CD14-positive monocyte (primary cell): ENCODE results near the gene IRAG1. TPM values are rescaled to one million over a fixed set of nuclear protein-coding genes. Genes with fewer than 3 reads are reported as not detected.

ENCODE experiments used
- DNase-seq, 3 donors: peaks; one replicate each; pipeline ENCODE4 v3.0.0-alpha.2; 2011 to 2022
- H2AFZ ChIP-seq: 2 replicates; pipeline ENCODE4 v1.6.0; 2012; ENCODE audit warnings: mild to moderate bottlenecking, low read depth, low read length, inconsistent platforms; ENCODE audit not compliant: insufficient read depth, poor library complexity, severe bottlenecking
- H3K27ac ChIP-seq, 2 donors: 1 replicate in 1 of 2; 2 replicates in 1 of 2; pipeline ENCODE4 v1.5.1; 2012 to 2013; ENCODE audit warnings: low read length in 2 of 2, control low read depth in 1 of 2, inconsistent platforms in 1 of 2, low read depth in 1 of 2, mild to moderate bottlenecking in 1 of 2
- H3K27me3 ChIP-seq, 2 donors: one replicate each; pipeline versions ENCODE4 v1.6.0 to v1.6.1; 2011 to 2013; ENCODE audit warnings: low read length in 2 of 2; ENCODE audit not compliant: control insufficient read depth in 2 of 2, insufficient read depth in 2 of 2
- H3K36me3 ChIP-seq, 2 donors: replicated peaks in 1 of 2; 1 replicate in 1 of 2; 2 replicates in 1 of 2; pipeline versions ENCODE4 v1.5.1 to v1.6.1; 2012 to 2013; ENCODE audit warnings: low read length in 2 of 2, control low read depth in 1 of 2, inconsistent platforms in 1 of 2, mild to moderate bottlenecking in 1 of 2; ENCODE audit not compliant: insufficient read depth in 2 of 2, control insufficient read depth in 1 of 2
- H3K4me1 ChIP-seq, 2 donors: 1 replicate in 1 of 2; 2 replicates in 1 of 2; pipeline versions ENCODE4 v1.5.1 to v1.6.1; 2012 to 2013; ENCODE audit warnings: low read length in 2 of 2, control low read depth in 1 of 2, inconsistent platforms in 1 of 2, mild to moderate bottlenecking in 1 of 2, moderate library complexity in 1 of 2; ENCODE audit not compliant: insufficient read depth in 2 of 2, control insufficient read depth in 1 of 2
- H3K4me2 ChIP-seq: replicated peaks from 2 replicates; pipeline ENCODE3; 2012; ENCODE audit warnings: low read length, moderate library complexity, mild to moderate bottlenecking; ENCODE audit not compliant: poor library complexity, severe bottlenecking; ENCODE audit errors: extremely low read depth
- H3K4me3 ChIP-seq, 3 experiments: fragments of 200-600 bp in 1 of 3; sonication (generic) in 1 of 3; replicated peaks in 1 of 3; 1 replicate in 2 of 3; 2 replicates in 1 of 3; pipeline ENCODE4 v1.5.1; 2011 to 2013; ENCODE audit warnings: low read length in 3 of 3, mild to moderate bottlenecking in 3 of 3, control low read depth in 2 of 3, low read depth in 2 of 3, inconsistent platforms in 1 of 3, moderate library complexity in 1 of 3
- H3K79me2 ChIP-seq: 2 replicates; pipeline ENCODE4 v1.6.0; 2012; ENCODE audit warnings: mild to moderate bottlenecking, control low read depth, inconsistent platforms, low read length, moderate library complexity; ENCODE audit not compliant: insufficient read depth
- H3K9ac ChIP-seq: 2 replicates; pipeline ENCODE4 v1.6.0; 2017; ENCODE audit warnings: low read length, mild to moderate bottlenecking; ENCODE audit not compliant: insufficient read depth, poor library complexity, severe bottlenecking
- H3K9me3 ChIP-seq, 2 donors: replicated peaks in 1 of 2; 1 replicate in 1 of 2; 2 replicates in 1 of 2; pipeline versions ENCODE4 v1.5.1 to v1.6.1; 2012 to 2013; ENCODE audit warnings: low read length in 2 of 2, control low read depth in 1 of 2; ENCODE audit not compliant: control insufficient read depth in 1 of 2, insufficient read depth in 1 of 2
- H4K20me1 ChIP-seq: 2 replicates; pipeline ENCODE4 v1.6.0; 2012; ENCODE audit warnings: mild to moderate bottlenecking, low read length, control low read depth, moderate library complexity; ENCODE audit not compliant: insufficient read depth
- H3K27ac Mint-ChIP-seq, 7 donors: one replicate each; pipeline ENCODE4 v1.8.0; 2020; ENCODE audit warnings: mild to moderate bottlenecking in 7 of 7, mixed read lengths in 7 of 7, moderate library complexity in 6 of 7, inconsistent platforms in 2 of 7
- H3K27me3 Mint-ChIP-seq, 3 donors: one replicate each; pipeline ENCODE4 v1.8.0; 2021 to 2022; ENCODE audit warnings: low read depth in 3 of 3, mild to moderate bottlenecking in 3 of 3, mixed read lengths in 3 of 3, moderate library complexity in 3 of 3, inconsistent platforms in 1 of 3
- H3K36me3 Mint-ChIP-seq, 2 donors: one replicate each; pipeline ENCODE4 v1.8.0; 2020; ENCODE audit warnings: mixed read lengths in 2 of 2, inconsistent platforms in 1 of 2, mild to moderate bottlenecking in 1 of 2
- H3K4me1 Mint-ChIP-seq: one replicate; pipeline ENCODE4 v1.8.0; 2020; ENCODE audit warnings: mild to moderate bottlenecking, mixed read lengths
- H3K4me3 Mint-ChIP-seq, 2 donors: one replicate each; pipeline ENCODE4 v1.8.0; 2020; ENCODE audit warnings: mild to moderate bottlenecking in 2 of 2, mixed read lengths in 2 of 2, moderate library complexity in 1 of 2
- H3K9me3 Mint-ChIP-seq, 7 donors: one replicate each; pipeline ENCODE4 v1.8.0; 2020 to 2022; ENCODE audit warnings: mixed read lengths in 7 of 7, mild to moderate bottlenecking in 6 of 7, moderate library complexity in 6 of 7, inconsistent platforms in 2 of 7
- WGBS: methylation state at CpG from one replicate; pipeline ENCODE4 v1.1.5; 2013; ENCODE audit warnings: missing lambda C conversion rate; ENCODE audit not compliant: insufficient coverage; 5-methylcytosine and 5-hydroxymethylcytosine counted together
- intact Hi-C, 2 donors: fragments of 100-400 bp; cut with micrococcal nuclease; formaldehyde crosslinking; loops; one replicate each; pipeline versions ENCODE4 v1.15.0 to v1.15.1; 2023
- polyA plus RNA-seq, 3 donors: library from polyadenylated mRNA; depleted of rRNA in 1 of 3; unstranded in 2 of 3; stranded (reverse) in 1 of 3; fragments of 300-500 nt in 2 of 3; fragments of >200 nt in 1 of 3; fragmentation: Illumina TruSeq in 2 of 3; gene quantifications; 1 replicate in 2 of 3; 2 replicates in 1 of 3; pipeline ENCODE4 v1.2.3, GENCODE V29; 2012 to 2021
- TF ChIP-seq, protein P1 (sequence below): fragments of 200-600 bp; IDR thresholded peaks from one replicate; pipeline ENCODE4 v1.8.0; 2022; ENCODE audit warnings: antibody characterized with exemption, mild to moderate bottlenecking

Gene IRAG1
- polyA plus RNA-seq, 3 donors, result 3.0 to 4.9 (median 3.3) TPM

DNA sequence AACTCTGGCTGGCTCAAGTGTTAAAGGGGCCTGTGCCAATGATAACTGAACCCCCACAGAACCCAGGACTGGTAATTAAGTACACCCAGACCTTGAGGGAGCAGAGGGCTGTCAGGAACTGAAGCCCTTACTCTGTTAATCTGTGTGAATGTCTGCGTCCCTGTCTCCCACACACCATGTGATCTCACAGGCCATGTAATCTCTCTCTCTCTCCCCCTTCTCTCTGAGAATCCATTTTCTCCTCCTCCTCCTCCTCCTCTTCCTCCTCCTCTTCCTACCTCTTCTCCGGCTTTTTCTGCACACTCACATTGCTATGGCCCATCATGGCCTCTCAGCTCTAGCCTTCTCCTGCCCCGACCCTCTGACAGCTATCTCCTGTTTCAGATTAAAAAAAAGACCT, 14.6 kb upstream of the IRAG1 start:
- peak overlapping the region in 1 of 2 donors; percentile 20 for H3K4me3 Mint-ChIP-seq
- Histone ChIP-seq H3K9me3 (no peaks in the 10 kb centered on the region), H3K9ac (no peak overlapping the region), H3K4me1 (no peaks in the 10 kb centered on the region), H3K79me2 (no peaks in the 10 kb centered on the region), H3K27ac (no peak overlapping the region), H4K20me1 (no peaks in the 10 kb centered on the region), H2AFZ (no peak overlapping the region), H3K4me3 (no peak overlapping the region), H3K4me2 (no peak overlapping the region), H3K27me3 (peaks cover 0 to 2% of the 10 kb centered on the region in 2 donors), H3K36me3 (no peaks in the 10 kb centered on the region)
- intact Hi-C loops, result no loop called here
- H3K36me3 Mint-ChIP-seq, result no peaks in the 10 kb centered on the region
- H3K27ac Mint-ChIP-seq, result no peak overlapping the region
- DNase-seq, result no peak
- H3K4me1 Mint-ChIP-seq, result no peaks in the 10 kb centered on the region
- H3K9me3 Mint-ChIP-seq, result no peaks in the 10 kb centered on the region
- H3K27me3 Mint-ChIP-seq, result peaks cover 3 to 8% (median 4%) of the 10 kb centered on the region in 3 donors
- 90% methylated on average over 2 of the region's 3 CpGs for WGBS
- TF ChIP-seq, protein P1, sequence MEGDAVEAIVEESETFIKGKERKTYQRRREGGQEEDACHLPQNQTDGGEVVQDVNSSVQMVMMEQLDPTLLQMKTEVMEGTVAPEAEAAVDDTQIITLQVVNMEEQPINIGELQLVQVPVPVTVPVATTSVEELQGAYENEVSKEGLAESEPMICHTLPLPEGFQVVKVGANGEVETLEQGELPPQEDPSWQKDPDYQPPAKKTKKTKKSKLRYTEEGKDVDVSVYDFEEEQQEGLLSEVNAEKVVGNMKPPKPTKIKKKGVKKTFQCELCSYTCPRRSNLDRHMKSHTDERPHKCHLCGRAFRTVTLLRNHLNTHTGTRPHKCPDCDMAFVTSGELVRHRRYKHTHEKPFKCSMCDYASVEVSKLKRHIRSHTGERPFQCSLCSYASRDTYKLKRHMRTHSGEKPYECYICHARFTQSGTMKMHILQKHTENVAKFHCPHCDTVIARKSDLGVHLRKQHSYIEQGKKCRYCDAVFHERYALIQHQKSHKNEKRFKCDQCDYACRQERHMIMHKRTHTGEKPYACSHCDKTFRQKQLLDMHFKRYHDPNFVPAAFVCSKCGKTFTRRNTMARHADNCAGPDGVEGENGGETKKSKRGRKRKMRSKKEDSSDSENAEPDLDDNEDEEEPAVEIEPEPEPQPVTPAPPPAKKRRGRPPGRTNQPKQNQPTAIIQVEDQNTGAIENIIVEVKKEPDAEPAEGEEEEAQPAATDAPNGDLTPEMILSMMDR, result no peak

DNA sequence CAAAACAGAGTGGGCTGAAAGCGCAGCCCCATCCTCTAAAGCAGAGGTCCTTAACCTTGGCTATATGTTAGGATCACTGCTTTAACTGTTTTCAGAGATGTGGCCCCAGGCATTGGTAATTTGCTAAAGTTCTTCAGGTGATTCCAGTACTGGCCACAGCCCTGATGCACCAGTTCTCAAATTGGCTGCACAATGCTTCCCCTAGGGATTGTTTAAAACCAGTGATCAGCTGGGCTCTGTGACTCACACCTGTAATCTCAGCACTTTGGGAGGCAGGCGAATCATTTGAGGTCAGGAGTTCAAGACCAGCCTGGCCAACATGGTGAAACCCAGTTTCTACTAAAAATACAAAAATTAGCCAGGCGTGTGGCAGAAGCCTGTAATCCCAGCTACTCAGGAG, 8.4 kb upstream of the IRAG1 start:
- peaks cover 0 to 12% (median 4%) of the 10 kb centered on the region in 7 donors for H3K9me3 Mint-ChIP-seq
- no peak overlapping the region for H3K27ac Mint-ChIP-seq
- DNase-seq, result no peak
- no peaks in the 10 kb centered on the region for H3K4me1 ChIP-seq
- H3K36me3 Mint-ChIP-seq, result no peaks in the 10 kb centered on the region
- H2AFZ ChIP-seq, result no peak overlapping the region
- H3K27me3 Mint-ChIP-seq, result peaks cover 1 to 4% (median 3%) of the 10 kb centered on the region in 3 donors
- TF ChIP-seq, protein P1, result no peak
- H3K9ac ChIP-seq, result no peak overlapping the region
- H3K27me3 ChIP-seq, result no peaks in the 10 kb centered on the region
- H3K4me1 Mint-ChIP-seq, result peaks cover 2% of the 10 kb centered on the region
- no peak overlapping the region for H3K4me3 Mint-ChIP-seq
- no peak overlapping the region for H3K4me3 ChIP-seq
- intact Hi-C loops, result no loop called here
- H4K20me1 ChIP-seq, result no peaks in the 10 kb centered on the region
- no peaks in the 10 kb centered on the region for H3K36me3 ChIP-seq
- no peak overlapping the region for H3K4me2 ChIP-seq
- H3K9me3 ChIP-seq, result no peaks in the 10 kb centered on the region
- no peak overlapping the region for H3K27ac ChIP-seq
- no peaks in the 10 kb centered on the region for H3K79me2 ChIP-seq
- WGBS, result 82% methylated on average over 3 of the region's 3 CpGs
